IPS-20b (cell line): ENCODE results near the gene CXorf65.

Experiments used
- H3K27ac ChIP-seq: one replicate; pipeline ENCODE4 v1.5.1; 2013; ENCODE audit warnings: low read length
- H3K27me3 ChIP-seq: 2 replicates; pipeline ENCODE4 v1.6.1; 2013; ENCODE audit warnings: mild to moderate bottlenecking, low read length, inconsistent platforms; ENCODE audit not compliant: insufficient read depth
- H3K36me3 ChIP-seq: 2 replicates; pipeline ENCODE4 v1.6.1; 2013; ENCODE audit warnings: low read depth, mild to moderate bottlenecking, inconsistent platforms, low read length, moderate library complexity; ENCODE audit not compliant: insufficient read depth
- H3K4me1 ChIP-seq: 2 replicates; pipeline ENCODE4 v1.6.1; 2013; ENCODE audit warnings: mild to moderate bottlenecking, control low read depth, inconsistent platforms, low read length, moderate library complexity; ENCODE audit not compliant: insufficient read depth
- H3K4me3 ChIP-seq: 2 replicates; pipeline ENCODE4 v1.5.1; 2013; ENCODE audit warnings: mild to moderate bottlenecking, low read length, inconsistent platforms
- H3K9ac ChIP-seq: 2 replicates; pipeline ENCODE4 v1.6.1; 2013; ENCODE audit warnings: low read depth, mild to moderate bottlenecking, inconsistent platforms, low read length, moderate library complexity
- H3K9me3 ChIP-seq: 2 replicates; pipeline ENCODE4 v1.6.1; 2013; ENCODE audit warnings: mild to moderate bottlenecking, low read depth, low read length, inconsistent platforms; ENCODE audit not compliant: insufficient read depth

Gene CXorf65

DNA sequence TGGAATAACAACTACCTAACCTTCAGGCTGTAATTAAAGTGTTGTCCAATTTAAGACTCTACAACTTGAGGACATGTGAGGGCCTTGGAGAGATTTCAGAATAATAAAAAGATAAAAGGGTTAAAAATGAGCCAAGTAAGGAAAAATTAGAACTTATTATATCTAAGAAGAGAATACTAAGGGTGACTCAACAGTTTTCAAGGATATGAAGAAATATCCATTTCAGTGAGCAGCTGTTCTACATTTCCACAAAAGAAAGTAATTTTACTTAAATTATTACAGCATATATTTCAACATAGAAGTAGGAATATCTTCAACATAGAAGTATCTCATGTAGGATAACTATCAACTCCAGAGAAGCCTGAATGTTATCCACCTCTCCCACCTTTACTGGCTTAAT, 49.7 kb downstream of the CXorf65 start:
- H3K27ac ChIP-seq, result no peak overlapping the region
- no peaks in the 10 kb centered on the region for H3K4me1 ChIP-seq
- H3K36me3 ChIP-seq, result peaks cover 28% of the 10 kb centered on the region
- H3K9ac ChIP-seq, result no peak overlapping the region
- no peak overlapping the region for H3K4me3 ChIP-seq
- H3K27me3 ChIP-seq, result no peaks in the 10 kb centered on the region
- no peaks in the 10 kb centered on the region for H3K9me3 ChIP-seq
